GM12891 (cell line): Measurements from ENCODE around the gene PABPN1L.

Experiments
- DNase-seq: peaks from one replicate; pipeline ENCODE4 v3.0.0; 2011; ENCODE audit warnings: low spot score; ENCODE audit not compliant: insufficient read length
- FAIRE-seq: peaks from 2 replicates; lab custom pipeline; 2011; peaks lifted over from hg19 to GRCh38; lab: Jason Lieb, UNC
- PAX5 ChIP-seq: IDR thresholded peaks from 2 replicates; pipeline ENCODE4 v1.6.1; 2011; ENCODE audit warnings: low read length, moderate library complexity, mild to moderate bottlenecking; ENCODE audit not compliant: insufficient read depth, severe bottlenecking
- POLR2A ChIP-seq: IDR thresholded peaks from 2 replicates; pipeline ENCODE4 v1.6.1; 2011; ENCODE audit warnings: low read depth, low read length, control low read depth
- POLR2AphosphoS5 ChIP-seq: IDR thresholded peaks from 2 replicates; pipeline ENCODE4 v1.6.1; 2011; ENCODE audit warnings: low read depth, low read length, control low read depth
- POU2F2 ChIP-seq: IDR thresholded peaks from 2 replicates; pipeline ENCODE4 v1.6.1; 2011; ENCODE audit warnings: low read depth, mild to moderate bottlenecking, control low read depth, low read length, moderate library complexity
- SPI1 ChIP-seq: IDR thresholded peaks from 2 replicates; pipeline ENCODE4 v1.6.1; 2011; ENCODE audit warnings: low read depth, low read length, control low read depth
- TAF1 ChIP-seq: IDR thresholded peaks from 2 replicates; pipeline ENCODE4 v1.6.1; 2011; ENCODE audit warnings: low read depth, low read length, control low read depth

PABPN1L gene

GRCh38 chr16:88859381-88860091 lies 6.9 kb downstream of the PABPN1L start:
- DNase-seq (no peak), FAIRE-seq (no peak)
- no peak for TF ChIP-seq SPI1
- no peak for TF ChIP-seq POLR2AphosphoS5
- TF ChIP-seq TAF1, result no peak
- no peak for TF ChIP-seq PAX5
- no peak for TF ChIP-seq POU2F2
- no peak for TF ChIP-seq POLR2A

- FAIRE-seq (peak; percentile 95), DNase-seq (peak; percentile 93)
- TF ChIP-seq POLR2A (no peak), SPI1 (0 out of 2 replicates have a peak, but pooled peaks have one; percentile 4)
Measured at GRCh38 chr16:88857728-88858339, 8.6 kb downstream of the PABPN1L start.

- DNase-seq, result peak; percentile 100
- TF ChIP-seq POLR2AphosphoS5 (peak; percentile 81; the same call in 1 of the 2 replicates), SPI1 (no peak), TAF1 (peak; percentile 83), POU2F2 (no peak), PAX5 (no peak), POLR2A (peak; percentile 79)
- FAIRE-seq, result peak; percentile 100
Measured at GRCh38 chr16:88856828-88857727, 9.4 kb downstream of the PABPN1L start, which contains the start of the genes GALNS and TRAPPC2L. GALNS (minus strand) TSS chr16:88856947; CDS start chr16:88856877, 70 bp downstream. TRAPPC2L (plus strand) TSS chr16:88857127; CDS start chr16:88857151, 24 bp downstream.

- no peak for DNase-seq
- no peak for TF ChIP-seq PAX5
- TF ChIP-seq POU2F2, result no peak
- TF ChIP-seq TAF1, result no peak
- TF ChIP-seq POLR2A, result no peak
- TF ChIP-seq POLR2AphosphoS5, result no peak
- no peak for TF ChIP-seq SPI1
- FAIRE-seq, result no peak
Measured at GRCh38 chr16:88856122-88856827, 10.2 kb downstream of the PABPN1L start.

- TF ChIP-seq PAX5 (no peak), POU2F2 (no peak), TAF1 (no peak), POLR2A (no peak), SPI1 (no peak), POLR2AphosphoS5 (no peak)
- DNase-seq, result no peak
- peak; percentile 48 for FAIRE-seq
Measured at GRCh38 chr16:88855736-88856121, 10.7 kb downstream of the PABPN1L start.

- TF ChIP-seq TAF1 (no peak), SPI1 (no peak), PAX5 (no peak), POLR2AphosphoS5 (no peak), POLR2A (no peak), POU2F2 (no peak)
- FAIRE-seq, result no peak
- no peak for DNase-seq
Measured at GRCh38 chr16:88855176-88855575, 11.3 kb downstream of the PABPN1L start.

- TF ChIP-seq POU2F2 (no peak), POLR2AphosphoS5 (no peak), TAF1 (no peak), PAX5 (no peak), SPI1 (no peak), POLR2A (no peak)
- peak; percentile 68 for FAIRE-seq
Measured at GRCh38 chr16:88854306-88855111, 12.0 kb downstream of the PABPN1L start.

More at GRCh38 chr16:88854306-88855111, 12.0 kb downstream of the PABPN1L start:
- no peak for DNase-seq
